HEK293T (cell line): ENCODE measurements around the gene LRRK1.

Experiments
- CTCF ChIA-PET: fragments of 350-600 bp; formaldehyde crosslinking; extraction: SDS; loops from one replicate; lab custom pipeline; 2021; ENCODE audit warnings: antibody characterized with exemption, inconsistent platforms; lab: Yijun Ruan, JAX
- POLR2A ChIA-PET: fragments of 350-600 bp; formaldehyde crosslinking; extraction: SDS; loops from one replicate; lab custom pipeline; 2020; ENCODE audit warnings: antibody characterized with exemption, inconsistent platforms; lab: Yijun Ruan, JAX
- DNase-seq: peaks from one replicate; pipeline ENCODE4 v3.0.0; 2012; ENCODE audit warnings: mixed read lengths; ENCODE audit errors: extremely low spot score
- ARNT ChIP-seq: fragments of 450-650 bp; IDR thresholded peaks from 2 replicates; pipeline ENCODE4 v1.6.1; 2017; ENCODE audit warnings: mild to moderate bottlenecking
- BHLHE40 ChIP-seq: fragments of 450-650 bp; IDR thresholded peaks from 2 replicates; pipeline ENCODE4 v1.6.1; 2016; ENCODE audit warnings: mild to moderate bottlenecking, moderate library complexity, borderline replicate concordance
- CTBP1 ChIP-seq: fragments of 450-650 bp; IDR thresholded peaks from 2 replicates; pipeline ENCODE4 v1.6.1; 2016; ENCODE audit warnings: borderline replicate concordance
- ELF4 ChIP-seq: fragments of 450-650 bp; IDR thresholded peaks from 2 replicates; pipeline ENCODE4 v1.6.1; 2017; ENCODE audit warnings: antibody characterized with exemption
- FOXA1 ChIP-seq: fragments of 450-650 bp; IDR thresholded peaks from 2 replicates; pipeline ENCODE4 v1.6.1; 2016; ENCODE audit warnings: mild to moderate bottlenecking
- FOXK2 ChIP-seq: fragments of 450-650 bp; IDR thresholded peaks from 2 replicates; pipeline ENCODE4 v1.6.1; 2016; ENCODE audit warnings: mild to moderate bottlenecking
- FOXM1 ChIP-seq: fragments of 450-650 bp; IDR thresholded peaks from 2 replicates; pipeline ENCODE4 v1.6.1; 2017; ENCODE audit warnings: mild to moderate bottlenecking, borderline replicate concordance
- HDGF ChIP-seq: fragments of 450-650 bp; IDR thresholded peaks from 2 replicates; pipeline ENCODE4 v1.6.1; 2017; ENCODE audit warnings: antibody characterized with exemption, borderline replicate concordance
- L3MBTL2 ChIP-seq: fragments of 450-650 bp; conservative IDR thresholded peaks from 2 replicates; pipeline ENCODE4 v1.6.1; 2016; ENCODE audit warnings: mild to moderate bottlenecking
- LEF1 ChIP-seq: fragments of 450-650 bp; IDR thresholded peaks from 2 replicates; pipeline ENCODE4 v1.6.1; 2017; ENCODE audit warnings: mild to moderate bottlenecking, borderline replicate concordance
- NFRKB ChIP-seq: fragments of 450-650 bp; IDR thresholded peaks from 2 replicates; pipeline ENCODE4 v1.6.1; 2016; ENCODE audit warnings: mild to moderate bottlenecking, moderate library complexity
- PKNOX1 ChIP-seq: fragments of 450-650 bp; IDR thresholded peaks from 2 replicates; pipeline ENCODE4 v1.6.1; 2016
- SP1 ChIP-seq: fragments of 450-650 bp; IDR thresholded peaks from 2 replicates; pipeline ENCODE4 v1.6.1; 2017
- SUZ12 ChIP-seq: fragments of 450-650 bp; IDR thresholded peaks from 2 replicates; pipeline ENCODE4 v1.6.1; 2016; ENCODE audit warnings: mild to moderate bottlenecking
- TARDBP ChIP-seq: fragments of 450-650 bp; IDR thresholded peaks from 2 replicates; pipeline ENCODE4 v1.6.1; 2016
- ZNF384 ChIP-seq: fragments of 450-650 bp; IDR thresholded peaks from 2 replicates; pipeline ENCODE4 v1.6.1; 2016

LRRK1 gene

GRCh38 chr15:100926971-100927756 lies 8.0 kb downstream of the LRRK1 start:
- CTCF ChIA-PET: interaction anchor here (1.8 kb wide), 1 partner anchor 9 kb away, joined by 7 read pairs; the partner anchor contains the start of gene LRRK1
- DNase-seq: no peak
- no peak for TF ChIP-seq SUZ12
- no peak for TF ChIP-seq L3MBTL2
- no peak for TF ChIP-seq ARNT
- TF ChIP-seq NFRKB: no peak
- no peak for TF ChIP-seq ELF4
- TF ChIP-seq BHLHE40: no peak
- TF ChIP-seq ZNF384: no peak
- no peak for TF ChIP-seq HDGF
- TF ChIP-seq PKNOX1: no peak
- POLR2A ChIA-PET: no interaction called here

DNA sequence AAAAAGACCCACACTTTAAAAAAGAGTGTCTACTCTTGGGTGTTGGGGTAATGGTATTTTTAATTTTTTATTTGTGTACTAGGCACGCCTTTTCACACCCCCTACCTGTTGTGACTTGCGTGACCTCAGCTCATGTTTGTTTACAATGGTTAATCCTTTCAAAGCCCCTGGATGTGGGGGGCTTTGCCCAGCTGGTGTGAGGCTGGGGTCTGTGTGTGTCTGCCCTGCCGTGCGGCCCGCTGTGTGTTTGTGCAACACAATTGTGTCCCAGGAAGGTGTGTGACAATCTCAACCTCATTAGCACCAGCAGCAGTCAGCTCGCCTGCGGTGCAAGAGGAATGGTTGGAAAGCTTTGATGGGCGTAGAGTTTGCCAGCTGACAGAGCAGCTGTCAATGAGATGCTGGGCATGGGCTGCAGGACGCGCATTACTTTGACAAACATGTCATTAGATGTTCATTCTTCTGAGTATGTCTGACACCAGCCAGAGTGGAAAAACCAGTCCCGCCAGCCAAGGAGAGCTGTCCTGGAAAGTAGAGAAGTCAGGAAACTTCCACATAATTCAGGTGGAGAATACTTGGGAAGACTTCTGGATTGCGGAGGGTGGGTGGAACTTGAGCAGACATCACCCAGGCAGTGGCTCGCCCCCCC lies 9.6 kb downstream of the LRRK1 start:
- CTCF ChIA-PET: interaction anchor here (1.0 to 1.8 kb wide), 2 partner anchors 8 to 10 kb away, joined by 3 to 7 read pairs; partner anchors contain the start of gene LRRK1
- POLR2A ChIA-PET: no interaction called here
- no peak for DNase-seq
- TF ChIP-seq FOXA1: no peak
- TF ChIP-seq ELF4: no peak
- TF ChIP-seq NFRKB: no peak
- TF ChIP-seq FOXM1: no peak
- no peak for TF ChIP-seq SUZ12
- TF ChIP-seq TARDBP: no peak
- TF ChIP-seq ARNT: no peak
- no peak for TF ChIP-seq BHLHE40
- no peak for TF ChIP-seq HDGF
- TF ChIP-seq PKNOX1: no peak

GRCh38 chr15:100929641-100930042 lies 10.5 kb downstream of the LRRK1 start:
- POLR2A ChIA-PET: no interaction called here
- CTCF ChIA-PET: interaction anchor here (0.7 to 1.0 kb wide), 2 partner anchors 9 to 323 kb away, joined by 3 read pairs; no protein-coding TSS in a partner anchor
- no peak for DNase-seq
- no peak for TF ChIP-seq ARNT
- no peak for TF ChIP-seq FOXM1
- no peak for TF ChIP-seq ZNF384
- TF ChIP-seq BHLHE40: no peak
- TF ChIP-seq CTBP1: no peak
- no peak for TF ChIP-seq L3MBTL2
- TF ChIP-seq SUZ12: no peak
- TF ChIP-seq LEF1: no peak
- no peak for TF ChIP-seq FOXA1
- TF ChIP-seq HDGF: no peak
- TF ChIP-seq ELF4: no peak
- TF ChIP-seq NFRKB: no peak
- no peak for TF ChIP-seq FOXK2

DNA sequence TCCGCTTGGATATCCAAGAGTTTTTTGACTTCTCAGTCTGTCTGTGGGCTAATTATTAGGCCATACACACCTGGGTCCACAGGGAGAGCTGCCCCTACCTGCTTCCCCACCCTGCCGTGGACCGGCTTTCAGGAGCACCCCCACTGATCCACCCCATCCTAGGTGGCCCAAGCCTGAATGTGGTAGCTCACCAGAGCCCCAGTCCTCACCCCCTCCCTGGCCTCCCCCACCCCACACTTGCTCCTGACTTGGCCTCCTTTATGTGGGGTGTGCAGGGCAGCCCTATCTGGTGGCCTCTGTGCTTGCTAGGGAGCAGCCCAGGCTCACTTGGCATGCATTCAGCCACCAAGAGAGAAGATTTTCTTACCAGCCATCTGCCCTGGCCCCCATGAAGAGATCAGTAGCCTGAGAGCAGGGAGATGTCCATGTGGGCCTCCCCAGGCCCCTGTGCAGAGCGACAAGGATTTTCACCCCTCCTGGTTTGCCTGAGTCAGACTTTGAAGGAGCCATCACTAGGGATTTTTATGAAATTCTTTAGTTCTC lies 11.2 kb downstream of the LRRK1 start:
- POLR2A ChIA-PET: no interaction called here
- no peak for DNase-seq

GRCh38 chr15:100931143-100931890 lies 12.2 kb downstream of the LRRK1 start:
- ChIA-PET CTCF (no interaction called here), POLR2A (no interaction called here)
- no peak for TF ChIP-seq HDGF
- no peak for TF ChIP-seq NFRKB
- no peak for TF ChIP-seq FOXM1
- no peak for TF ChIP-seq LEF1
- TF ChIP-seq ZNF384: no peak
- no peak for TF ChIP-seq L3MBTL2
- no peak for TF ChIP-seq SUZ12
- no peak for TF ChIP-seq SP1
- no peak for TF ChIP-seq CTBP1
- TF ChIP-seq BHLHE40: no peak
- TF ChIP-seq FOXA1: no peak
- TF ChIP-seq TARDBP: no peak
- no peak for TF ChIP-seq FOXK2
- no peak for TF ChIP-seq ARNT
- no peak for TF ChIP-seq PKNOX1
- TF ChIP-seq ELF4: no peak
- no peak for DNase-seq

More for the DNA sequence above, 11.2 kb downstream of the LRRK1 start:
- CTCF ChIA-PET: no interaction called here
- TF ChIP-seq TARDBP: no peak
- TF ChIP-seq NFRKB: no peak
- TF ChIP-seq ZNF384: no peak
- no peak for TF ChIP-seq FOXK2
